GM04504 (cell line): ENCODE results near the gene CDC42BPG.

Source experiments
- DNase-seq: peaks from one replicate; pipeline ENCODE4 v3.0.0-alpha.2; 2012; ENCODE audit warnings: low read depth

CDC42BPG gene

GRCh38 chr11:64805481-64805880 lies 39.0 kb downstream of the CDC42BPG start:
- DNase-seq = no peak

DNA sequence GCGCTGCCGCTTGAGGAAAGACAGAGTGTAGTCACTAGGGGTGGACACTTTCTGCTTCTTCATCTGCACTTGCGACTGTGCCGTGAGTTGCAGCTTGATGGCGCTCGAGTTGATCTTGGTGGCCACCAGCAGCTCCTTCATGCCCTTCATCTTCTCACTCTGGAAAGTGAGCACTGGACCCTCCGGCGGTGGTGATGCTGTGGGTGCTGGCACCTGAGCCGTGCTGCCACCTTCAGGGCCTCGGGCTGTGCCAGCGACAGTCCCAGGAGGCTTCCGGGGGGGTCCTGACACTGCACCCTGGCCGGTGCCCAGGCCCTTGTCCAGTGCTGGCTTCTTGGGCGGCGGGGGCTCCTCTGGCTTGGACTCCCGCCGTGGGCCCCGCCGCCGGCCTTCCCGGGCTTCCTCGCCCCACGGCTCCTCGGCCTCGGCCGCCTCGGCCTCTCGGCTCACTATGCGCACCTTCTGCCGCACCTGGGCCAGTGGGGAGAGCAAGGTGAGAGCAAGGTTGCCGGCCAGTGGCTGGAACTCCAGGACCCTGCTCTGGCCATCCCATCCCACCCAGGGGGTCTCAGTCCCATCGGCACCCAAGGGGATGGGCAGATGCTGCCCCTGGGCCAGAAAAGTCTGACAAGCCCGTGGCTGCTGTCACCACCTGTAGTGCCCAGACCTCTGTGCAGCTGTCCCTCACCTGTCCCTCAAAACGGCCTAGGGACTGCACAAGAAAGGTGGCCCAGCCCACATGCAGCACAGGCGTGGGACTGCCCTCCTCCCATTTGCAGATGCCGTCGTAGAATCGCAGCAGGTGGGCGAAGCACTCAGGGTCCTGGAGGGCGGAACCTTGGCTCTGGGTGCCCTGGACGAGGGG lies 39.9 kb downstream of the CDC42BPG start:
- DNase-seq = no peak

DNA sequence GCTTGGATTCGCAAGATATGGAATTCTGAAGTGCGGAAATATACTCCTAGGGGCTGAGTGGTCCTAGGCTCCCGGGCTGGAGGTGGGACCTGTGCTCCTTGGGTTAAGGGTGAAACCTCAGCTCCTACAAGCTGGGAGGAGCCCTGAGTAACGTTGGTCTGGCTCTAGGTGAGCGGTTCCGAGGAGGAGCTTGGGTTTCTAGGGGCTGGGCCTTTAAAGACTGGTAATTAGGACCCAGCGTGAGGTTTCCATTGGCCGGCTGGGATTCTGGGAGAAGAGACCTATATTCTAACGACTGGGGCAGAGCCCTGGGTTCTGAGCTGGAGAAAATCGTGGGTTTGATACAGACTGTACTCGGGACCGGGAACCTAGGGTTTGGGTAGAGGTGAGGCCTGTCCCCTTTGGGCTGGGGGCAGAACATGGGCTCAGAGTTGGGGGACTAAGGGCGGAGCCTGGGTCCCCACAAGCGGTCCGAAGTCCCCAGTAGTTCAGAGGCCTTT lies 40.6 kb downstream of the CDC42BPG start:
- no peak for DNase-seq

GRCh38 chr11:64803158-64803845 lies 41.2 kb downstream of the CDC42BPG start, which contains the start of gene MAP4K2:
Gene MAP4K2 (minus strand): TSS chr11:64803214. CDS start chr11:64803149, 65 bp downstream.
- DNase-seq = peak; percentile 49

DNA sequence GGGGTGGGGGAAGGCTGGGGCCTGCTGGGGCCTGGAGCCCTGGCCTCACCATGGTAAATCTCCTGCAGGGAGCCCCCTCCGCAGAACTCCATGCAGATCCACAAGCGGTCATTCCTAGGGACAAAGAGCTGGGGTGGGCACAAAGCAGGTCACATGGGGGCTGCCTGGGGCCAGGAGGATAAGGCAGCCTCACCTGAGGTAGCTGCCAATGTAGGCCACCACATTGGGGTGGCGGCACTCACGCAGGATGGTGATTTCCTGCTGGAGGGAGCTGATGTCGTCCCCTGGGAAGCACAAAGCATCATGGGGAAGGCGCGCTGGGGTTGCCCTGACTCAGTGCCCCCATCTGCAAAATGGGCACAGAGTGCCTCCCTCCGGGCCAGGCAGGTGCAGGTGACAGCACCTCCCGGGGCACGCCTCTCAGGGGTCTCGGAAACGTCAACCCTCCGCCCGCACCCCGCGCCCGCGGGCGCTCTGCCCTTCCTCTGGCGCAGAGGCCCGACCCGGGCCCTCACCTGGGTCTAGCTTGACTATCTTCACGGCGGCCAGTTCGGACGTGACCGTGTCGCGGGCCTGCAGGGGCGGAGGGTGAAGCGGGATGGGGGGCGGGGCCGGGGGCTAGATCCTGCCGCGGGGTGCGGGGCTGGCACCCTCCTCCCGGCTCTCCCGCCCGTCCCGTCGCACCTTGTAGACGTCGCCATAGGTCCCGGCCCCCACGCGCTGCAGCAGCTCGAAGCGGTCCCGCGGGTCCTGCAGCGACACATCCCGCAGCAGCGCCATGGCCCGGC lies 41.9 kb downstream of the CDC42BPG start:
- DNase-seq = no peak

DNA sequence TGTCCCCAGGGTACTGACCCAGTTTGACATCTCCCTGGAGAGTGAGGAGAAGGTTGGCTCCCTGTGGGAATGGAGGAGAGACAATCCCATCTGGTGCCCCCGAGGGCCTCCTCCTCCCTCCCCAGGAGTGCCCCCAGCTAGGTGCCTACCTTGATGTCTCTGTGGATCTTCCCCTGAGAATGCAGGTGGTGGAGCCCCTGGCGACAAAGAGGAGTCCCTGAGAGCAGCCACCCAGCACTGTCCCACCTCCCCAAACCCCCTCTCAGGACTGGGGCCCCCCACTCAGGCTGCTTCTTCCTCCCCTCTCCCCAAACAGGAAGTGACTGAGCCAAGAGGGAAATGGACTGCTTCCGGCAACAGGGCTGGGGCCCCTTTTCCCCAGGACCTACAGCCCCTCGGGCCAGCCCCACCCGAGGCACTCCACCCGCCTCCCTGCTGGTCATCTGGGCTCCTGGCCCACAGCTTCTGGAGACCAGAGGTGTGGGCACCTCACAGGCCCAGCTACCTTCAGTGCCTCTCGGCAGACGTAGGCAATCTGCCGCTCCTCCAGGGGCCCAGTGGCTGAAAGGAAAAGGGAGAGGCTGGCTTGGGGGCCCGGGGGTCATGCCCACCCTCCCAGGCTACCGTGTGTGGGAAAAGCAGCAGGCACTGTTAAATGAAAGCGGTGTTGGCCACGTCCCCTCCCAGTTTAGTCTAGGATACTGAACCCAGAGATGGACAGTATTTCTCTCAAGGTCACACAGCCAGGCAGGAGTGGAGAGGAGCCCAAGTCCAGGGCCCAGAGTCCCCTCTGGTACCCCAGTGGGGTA lies 42.7 kb downstream of the CDC42BPG start:
- DNase-seq = no peak

GRCh38 chr11:64801158-64801464 lies 43.3 kb downstream of the CDC42BPG start:
- no peak for DNase-seq

- no peak for DNase-seq
Measured at GRCh38 chr11:64800303-64801157, 43.9 kb downstream of the CDC42BPG start.

- DNase-seq = no peak
Measured at GRCh38 chr11:64799623-64800302, 44.7 kb downstream of the CDC42BPG start.

DNA sequence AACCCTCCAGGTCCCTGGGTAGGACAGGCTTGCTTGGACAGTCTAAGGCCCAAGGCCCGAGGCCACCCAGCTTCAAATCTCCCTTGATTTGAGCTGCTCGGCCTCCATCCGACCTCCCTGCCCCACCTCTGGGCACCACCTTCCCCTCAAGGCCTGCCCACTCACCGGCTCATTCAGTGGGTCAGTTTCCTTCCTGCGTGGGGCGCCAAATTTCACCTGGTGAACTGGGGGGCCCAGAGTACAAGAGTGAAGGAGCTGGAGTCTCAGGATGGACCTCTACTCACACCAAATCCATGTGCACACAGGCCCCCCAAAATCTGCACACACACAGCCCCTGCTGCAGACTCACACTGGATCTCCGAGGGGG lies 45.2 kb downstream of the CDC42BPG start:
- no peak for DNase-seq

GRCh38 chr11:64796757-64797541 lies 47.5 kb downstream of the CDC42BPG start:
- DNase-seq = no peak

- no peak for DNase-seq
Measured at GRCh38 chr11:64796047-64796756, 48.3 kb downstream of the CDC42BPG start.

DNA sequence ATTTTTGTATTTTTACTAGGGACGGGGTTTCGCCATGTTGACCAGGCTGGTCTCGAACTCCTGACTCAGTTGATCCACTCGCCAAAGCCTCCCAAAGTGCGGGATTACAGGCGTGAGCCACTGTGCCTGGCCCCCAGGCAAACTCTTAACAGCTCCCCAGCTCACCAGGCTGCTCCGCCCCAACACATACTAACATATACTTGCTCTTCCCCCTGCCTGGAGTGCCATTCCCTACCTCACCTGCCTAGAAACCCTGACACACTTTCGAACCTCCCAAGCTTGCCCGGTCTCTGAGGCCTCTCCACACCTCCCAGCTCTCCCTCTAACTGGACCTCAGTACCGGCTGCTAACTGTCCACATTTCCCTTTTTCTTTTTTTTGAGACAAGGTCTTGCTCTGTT lies 49.9 kb downstream of the CDC42BPG start:
- no peak for DNase-seq

GRCh38 chr11:64793271-64794160 lies 50.9 kb downstream of the CDC42BPG start:
- DNase-seq = no peak

DNA sequence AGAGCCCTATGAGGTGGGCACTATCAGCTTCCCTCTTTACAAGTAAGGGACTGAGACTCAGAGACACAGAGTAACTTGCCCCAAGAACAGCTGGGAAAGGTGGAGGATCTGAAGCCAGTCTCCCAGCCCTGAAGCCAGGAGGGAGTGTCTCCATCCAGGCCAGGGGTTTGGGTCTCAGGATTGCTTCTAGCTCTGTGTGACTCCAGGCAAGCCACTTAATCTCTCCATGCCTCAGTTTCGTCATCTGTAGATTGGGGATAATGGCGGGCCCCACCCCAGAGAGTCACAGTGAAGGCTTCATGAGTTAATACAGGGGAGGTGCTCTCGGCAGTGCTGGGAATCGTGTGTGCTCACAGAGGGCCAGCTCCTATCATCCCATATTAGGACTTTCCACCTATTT lies 52.0 kb downstream of the CDC42BPG start:
- DNase-seq = no peak

- DNase-seq = no peak
Measured at GRCh38 chr11:64791781-64792291, 52.6 kb downstream of the CDC42BPG start.
